Tibial nerve (tissue), 3 donors: ENCODE results near the gene VWF.

Experiments
- POLR2A ChIP-seq, 2 donors: fragments of 450-650 bp; IDR thresholded peaks; one replicate each; pipeline ENCODE4 v1.6.1; 2017; ENCODE audit warnings: antibody characterized with exemption in 2 of 2, mild to moderate bottlenecking in 2 of 2, moderate library complexity in 2 of 2
- TF ChIP-seq, protein P1 (sequence below), 5 experiments: fragments of 200-600 bp in 3 of 5; fragments of 450-650 bp in 2 of 5; sonication (generic) in 3 of 5; IDR thresholded peaks; one replicate each; pipeline ENCODE4 v1.5.1; 2016 to 2019; ENCODE audit warnings: antibody characterized with exemption in 5 of 5, mild to moderate bottlenecking in 3 of 5, moderate library complexity in 2 of 5

GRCh38 chr12:6088921-6089747 is 35.3 kb downstream of the VWF start:
- TF ChIP-seq, protein P1, sequence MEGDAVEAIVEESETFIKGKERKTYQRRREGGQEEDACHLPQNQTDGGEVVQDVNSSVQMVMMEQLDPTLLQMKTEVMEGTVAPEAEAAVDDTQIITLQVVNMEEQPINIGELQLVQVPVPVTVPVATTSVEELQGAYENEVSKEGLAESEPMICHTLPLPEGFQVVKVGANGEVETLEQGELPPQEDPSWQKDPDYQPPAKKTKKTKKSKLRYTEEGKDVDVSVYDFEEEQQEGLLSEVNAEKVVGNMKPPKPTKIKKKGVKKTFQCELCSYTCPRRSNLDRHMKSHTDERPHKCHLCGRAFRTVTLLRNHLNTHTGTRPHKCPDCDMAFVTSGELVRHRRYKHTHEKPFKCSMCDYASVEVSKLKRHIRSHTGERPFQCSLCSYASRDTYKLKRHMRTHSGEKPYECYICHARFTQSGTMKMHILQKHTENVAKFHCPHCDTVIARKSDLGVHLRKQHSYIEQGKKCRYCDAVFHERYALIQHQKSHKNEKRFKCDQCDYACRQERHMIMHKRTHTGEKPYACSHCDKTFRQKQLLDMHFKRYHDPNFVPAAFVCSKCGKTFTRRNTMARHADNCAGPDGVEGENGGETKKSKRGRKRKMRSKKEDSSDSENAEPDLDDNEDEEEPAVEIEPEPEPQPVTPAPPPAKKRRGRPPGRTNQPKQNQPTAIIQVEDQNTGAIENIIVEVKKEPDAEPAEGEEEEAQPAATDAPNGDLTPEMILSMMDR (IDR thresholded peaks at IDR 0.05), result no peak
- no peak for TF ChIP-seq POLR2A (IDR thresholded peaks at IDR 0.05)
